Stimulated activated CD4-positive, alpha-beta T cell treated with anti-CD3 and anti-CD28 coated beads, TNF-alpha, amount 100 ng/mL, for 1 hour (primary cell): ENCODE data around the gene POU6F2.
"Not testable (repeated sequence)": the region's sequence is repeated elsewhere in the genome, so short reads cannot be mapped to it uniquely, and the experiment has no call there.

Experiments used
- DNase-seq, 3 donors: peaks; one replicate each; pipeline ENCODE4 v3.0.0-alpha.2; 2020; ENCODE audit warnings: low read depth in 3 of 3, low spot score in 1 of 3

POU6F2 gene

DNA sequence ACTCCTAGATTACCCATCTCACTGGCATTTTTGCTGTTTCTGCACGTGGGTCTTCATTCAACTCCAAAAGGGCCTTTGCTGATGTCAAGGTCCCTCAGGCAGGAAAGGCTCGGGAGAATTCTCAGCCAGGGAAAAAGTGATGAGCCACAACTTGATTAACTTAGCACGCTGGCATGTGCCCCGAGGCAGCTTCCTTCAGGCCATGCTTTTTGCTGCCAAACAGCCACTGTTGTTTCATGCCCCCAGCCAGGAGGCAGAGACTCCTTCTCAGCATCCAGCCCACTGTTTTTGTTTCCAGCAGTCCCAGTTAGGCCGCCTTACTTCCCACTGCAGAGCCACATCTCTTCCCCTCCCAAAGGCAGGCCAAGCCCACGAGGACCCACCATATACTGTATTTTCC lies 322.0 kb downstream of the POU6F2 start:
- no peak for DNase-seq

GRCh38 chr7:39300276-39300675 lies 322.6 kb downstream of the POU6F2 start:
- DNase-seq = no peak

GRCh38 chr7:39301543-39301942 lies 323.8 kb downstream of the POU6F2 start:
- no peak for DNase-seq

DNA sequence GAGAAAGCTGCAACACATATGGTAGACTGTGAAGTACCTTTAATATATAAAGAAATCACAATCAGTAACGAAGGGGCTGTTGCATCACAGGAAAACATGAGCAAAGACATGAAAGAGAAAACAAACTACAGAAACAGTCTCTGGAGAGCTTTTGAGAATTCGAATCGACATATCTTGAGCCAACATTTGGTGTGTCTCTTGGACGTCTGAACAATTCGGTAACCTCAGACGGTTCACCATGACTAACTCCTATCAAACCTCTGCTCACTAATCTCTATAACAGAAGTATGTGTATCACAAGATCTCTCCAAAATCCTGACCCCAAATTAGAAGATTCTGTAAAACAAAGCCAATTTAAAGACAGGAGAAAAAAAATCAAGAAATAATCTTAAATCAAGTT lies 326.5 kb downstream of the POU6F2 start:
- no peak for DNase-seq

GRCh38 chr7:39304668-39305405 lies 327.1 kb downstream of the POU6F2 start:
- no peak for DNase-seq

- DNase-seq = no peak
These were observed 328.4 kb downstream of the POU6F2 start for GRCh38 chr7:39306016-39306570.

- DNase-seq = no peak
These were observed 333.0 kb downstream of the POU6F2 start for GRCh38 chr7:39310699-39311098.

DNA sequence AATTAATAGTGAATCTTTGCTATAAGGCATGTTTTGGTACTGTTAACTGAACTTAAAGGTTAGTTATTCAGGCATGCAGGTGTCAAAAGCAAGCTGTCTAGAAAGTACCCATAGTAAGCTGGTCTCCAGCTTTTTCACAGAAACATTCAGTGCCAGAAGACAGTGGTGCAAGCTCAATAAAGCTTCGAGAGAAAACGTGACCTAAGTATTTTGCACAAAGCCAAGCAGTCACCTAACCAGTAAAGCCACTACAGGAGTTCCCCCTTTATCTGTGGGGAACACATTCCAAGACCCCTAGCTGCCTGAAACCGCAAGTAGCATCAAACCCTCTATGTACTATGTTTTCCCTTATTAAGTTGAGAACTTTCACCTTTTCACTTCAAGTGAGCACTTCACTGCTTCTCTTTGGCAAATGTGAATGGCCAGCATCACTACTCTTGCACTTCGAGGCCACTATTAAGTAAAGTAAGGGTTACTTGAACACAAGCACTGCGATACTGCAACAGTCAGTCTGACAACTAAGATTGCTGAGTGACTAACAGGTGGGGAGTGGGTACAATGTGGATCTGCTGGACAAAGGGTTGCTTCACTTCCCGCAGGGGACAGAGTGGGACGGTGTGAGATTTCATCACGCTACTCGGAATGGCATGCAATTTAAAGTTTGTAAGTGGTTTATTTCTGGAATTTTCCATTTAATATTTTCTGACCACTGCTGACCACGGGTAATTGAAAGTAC lies 334.7 kb downstream of the POU6F2 start:
- DNase-seq = no peak

DNA sequence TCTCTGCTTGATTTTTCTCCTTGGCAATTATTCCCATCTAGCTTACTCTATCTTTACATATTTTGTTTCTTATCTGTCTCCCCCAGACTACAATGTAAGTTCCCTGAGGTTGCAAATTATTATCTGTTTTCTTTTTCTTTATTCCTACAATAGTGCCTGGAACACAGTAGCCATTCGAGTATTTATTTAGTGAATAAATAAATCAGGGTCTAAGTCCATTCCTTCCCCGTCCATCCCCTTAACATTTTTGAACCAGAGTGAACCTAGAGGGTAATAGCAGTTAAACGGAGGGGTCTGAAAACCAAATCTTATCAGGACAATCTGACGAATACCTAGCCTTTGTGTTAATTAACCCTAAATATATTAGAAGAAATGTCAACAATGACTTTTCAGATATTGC lies 335.7 kb downstream of the POU6F2 start:
- DNase-seq = no peak

DNA sequence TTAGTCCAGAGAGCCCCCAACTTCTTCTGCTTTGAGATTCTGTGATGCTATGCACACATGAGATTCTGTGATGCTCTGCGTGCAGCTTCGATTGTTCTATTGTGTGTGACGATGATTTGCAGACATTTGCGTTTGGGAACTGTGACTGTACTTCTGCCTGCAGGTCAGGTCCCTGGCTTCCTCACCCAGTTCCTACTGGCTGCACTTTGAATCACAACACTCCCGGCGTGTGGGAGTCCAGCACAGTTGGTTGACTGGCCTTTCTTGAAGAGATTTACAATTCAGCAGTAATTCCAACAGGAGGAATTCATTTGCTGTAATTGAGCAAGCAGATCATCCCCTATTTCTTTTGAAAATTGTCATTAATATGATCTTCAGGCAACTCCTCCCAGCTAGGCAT lies 336.3 kb downstream of the POU6F2 start:
- no peak for DNase-seq

GRCh38 chr7:39317107-39317506 lies 339.4 kb downstream of the POU6F2 start:
- no peak for DNase-seq

DNA sequence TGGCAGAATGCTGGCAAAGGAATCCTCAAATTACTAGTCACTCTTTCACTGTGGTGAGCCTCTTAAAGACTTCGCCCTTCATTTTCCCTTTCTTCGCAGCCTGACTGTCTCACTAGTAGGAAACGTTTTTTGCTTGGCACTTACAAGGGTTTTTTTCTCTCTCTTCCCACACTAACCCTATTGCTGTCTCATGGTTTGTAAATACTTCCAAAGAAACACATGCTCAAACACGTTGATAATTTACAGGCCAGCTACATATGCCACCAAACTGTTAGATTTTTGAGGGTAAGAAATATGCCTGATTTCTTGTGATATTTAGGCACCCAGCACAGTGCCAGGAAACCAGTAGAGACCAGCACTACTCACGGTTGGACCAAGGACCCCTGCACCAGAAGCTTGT lies 340.2 kb downstream of the POU6F2 start:
- no peak for DNase-seq

GRCh38 chr7:39321245-39321644 lies 343.5 kb downstream of the POU6F2 start:
- no peak for DNase-seq

DNA sequence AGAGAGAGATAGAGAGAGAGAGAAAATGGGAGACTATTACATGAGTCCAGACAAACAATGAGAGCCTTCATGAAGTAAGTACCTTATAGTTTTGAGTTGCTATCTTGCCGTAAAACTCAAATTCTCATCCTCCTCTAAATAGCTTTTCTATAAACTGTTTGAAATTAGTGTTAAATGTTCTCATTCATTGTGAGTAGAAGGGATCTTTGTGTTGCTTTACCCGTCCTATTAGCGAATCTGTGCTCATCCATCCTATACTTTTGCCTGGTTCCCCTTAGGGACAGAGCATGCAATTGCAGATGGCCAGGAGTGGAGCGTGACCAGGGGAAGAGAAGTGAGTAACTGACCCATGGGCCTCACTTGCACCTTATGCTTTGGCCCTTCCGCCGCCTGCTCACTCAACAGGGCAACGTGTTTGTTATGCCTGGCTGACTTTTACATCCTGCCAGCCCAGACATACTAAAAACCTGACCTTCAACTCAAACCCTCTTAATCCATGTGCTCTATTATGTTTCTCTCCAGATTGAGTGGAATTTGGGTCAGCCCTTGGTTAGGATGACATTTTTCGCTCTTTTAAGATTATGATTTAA lies 344.3 kb downstream of the POU6F2 start:
- DNase-seq = no peak

- no peak for DNase-seq
These were observed 346.5 kb downstream of the POU6F2 start for GRCh38 chr7:39324139-39324760.

DNA sequence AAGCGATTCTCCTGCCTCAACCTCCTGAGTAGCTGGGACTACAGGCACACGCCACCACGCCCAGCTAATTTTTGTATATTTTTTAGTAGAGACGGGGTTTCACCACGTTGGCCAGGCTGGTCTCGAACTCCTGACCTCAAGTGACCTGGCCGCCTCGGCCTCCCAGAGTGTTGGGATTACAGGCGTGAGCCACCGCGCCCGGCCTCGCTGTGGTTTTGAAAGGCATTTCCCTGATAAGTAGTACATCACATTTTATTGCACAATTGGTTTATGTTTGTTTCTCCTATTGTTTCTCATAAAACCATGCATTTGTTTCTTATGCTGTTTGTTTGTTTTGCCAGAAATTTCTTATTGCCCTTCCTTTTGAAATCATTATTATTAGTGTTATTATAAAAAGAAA lies 353.9 kb downstream of the POU6F2 start:
- DNase-seq = not testable (repeated sequence)

- no peak for DNase-seq
These were observed 354.4 kb downstream of the POU6F2 start for GRCh38 chr7:39332142-39332541.

GRCh38 chr7:39333701-39334100 lies 356.0 kb downstream of the POU6F2 start:
- no peak for DNase-seq

DNA sequence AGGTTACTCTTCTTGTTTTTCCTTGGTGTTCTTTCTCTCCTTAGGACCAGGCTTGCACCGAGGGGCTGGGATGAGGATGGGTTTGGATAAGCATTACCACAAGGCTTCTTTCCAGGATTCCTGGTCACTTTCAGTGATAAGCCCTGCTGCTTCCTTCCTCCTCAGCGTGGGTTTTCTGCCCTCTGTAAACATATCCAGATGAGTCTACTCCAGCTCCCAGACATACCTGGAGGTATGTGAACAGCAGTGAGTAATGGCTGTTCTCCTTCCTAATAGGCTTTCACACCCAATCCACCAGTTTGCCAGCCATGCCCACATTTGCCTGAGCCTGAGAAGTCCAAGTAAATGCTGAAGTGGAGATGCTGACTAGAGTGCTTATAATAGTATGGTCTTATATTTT lies 358.7 kb downstream of the POU6F2 start:
- no peak for DNase-seq

DNA sequence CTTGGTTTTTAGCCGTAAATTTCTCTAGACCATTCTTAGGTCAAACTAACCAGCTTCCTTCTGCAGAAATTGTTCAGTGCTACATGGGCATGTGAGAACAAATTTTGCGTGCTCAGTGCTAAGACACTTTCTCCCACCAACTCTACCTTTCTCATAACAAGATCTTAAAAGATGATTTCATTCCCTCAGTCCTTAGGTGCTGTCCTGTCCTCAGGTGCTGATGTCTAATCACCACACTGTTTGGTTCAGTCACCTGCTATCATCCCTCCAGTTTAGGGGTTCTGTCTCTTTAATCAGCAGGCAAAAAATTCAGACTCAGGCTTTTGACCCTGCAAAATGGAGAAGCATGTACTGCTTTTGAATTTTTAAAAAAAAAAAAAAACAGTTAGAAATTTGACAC lies 361.0 kb downstream of the POU6F2 start:
- no peak for DNase-seq

- no peak for DNase-seq
These were observed 361.9 kb downstream of the POU6F2 start for GRCh38 chr7:39339591-39339990.

- DNase-seq = no peak
These were observed 363.4 kb downstream of the POU6F2 start for GRCh38 chr7:39341083-39341482.
